ENCODE results near the gene CEP104.

CEP104 gene

GRCh38 chr1:3864884-3865283, 7.9 kb upstream of the CEP104 start:
- no peak for DNase-seq

- no peak for DNase-seq
Observed at GRCh38 chr1:3863231-3863935, 6.4 kb upstream of the CEP104 start.

GRCh38 chr1:3858231-3858981, 1.4 kb upstream of the CEP104 start:
- no peak for DNase-seq

- no peak for DNase-seq
Observed at GRCh38 chr1:3857791-3858129, 749 bp upstream of the CEP104 start.

- DNase-seq, result no peak
Observed at GRCh38 chr1:3852711-3853485, 4.1 kb downstream of the CEP104 start.

GRCh38 chr1:3852091-3852490, 4.9 kb downstream of the CEP104 start:
- DNase-seq, result no peak

GRCh38 chr1:3851292-3851691, 5.7 kb downstream of the CEP104 start:
- no peak for DNase-seq

- DNase-seq, result no peak
Observed at GRCh38 chr1:3850857-3851256, 6.2 kb downstream of the CEP104 start.

GRCh38 chr1:3847081-3847480, 9.9 kb downstream of the CEP104 start:
- DNase-seq, result no peak

GRCh38 chr1:3846541-3846940, 10.5 kb downstream of the CEP104 start:
- DNase-seq, result no peak

- DNase-seq, result no peak
Observed at GRCh38 chr1:3842912-3843311, 14.1 kb downstream of the CEP104 start.

- DNase-seq, result no peak
Observed at GRCh38 chr1:3841491-3841890, 15.5 kb downstream of the CEP104 start.

GRCh38 chr1:3838788-3839187, 18.2 kb downstream of the CEP104 start:
- DNase-seq, result no peak

GRCh38 chr1:3837685-3838084, 19.3 kb downstream of the CEP104 start:
- no peak for DNase-seq

GRCh38 chr1:3837200-3837599, 19.8 kb downstream of the CEP104 start:
- DNase-seq, result no peak

- no peak for DNase-seq
Observed at GRCh38 chr1:3836421-3836820, 20.6 kb downstream of the CEP104 start.

- no peak for DNase-seq
Observed at GRCh38 chr1:3834701-3835100, 22.3 kb downstream of the CEP104 start.

- no peak for DNase-seq
Observed at GRCh38 chr1:3831689-3832088, 25.3 kb downstream of the CEP104 start.

- DNase-seq, result no peak
Observed at GRCh38 chr1:3828391-3828790, 28.6 kb downstream of the CEP104 start.

GRCh38 chr1:3827813-3828307, 29.2 kb downstream of the CEP104 start:
- DNase-seq, result no peak

- no peak for DNase-seq
Observed at GRCh38 chr1:3825356-3825755, 31.7 kb downstream of the CEP104 start.

GRCh38 chr1:3824650-3825049, 32.4 kb downstream of the CEP104 start:
- no peak for DNase-seq

GRCh38 chr1:3822421-3822820, 34.6 kb downstream of the CEP104 start:
- DNase-seq, result no peak

GRCh38 chr1:3821908-3822307, 35.1 kb downstream of the CEP104 start:
- no peak for DNase-seq

Measured in NCI-H1048 (cell line).